Measurements from ENCODE around the gene AGL. TPM values are rescaled to one million over a fixed set of nuclear protein-coding genes. Genes with fewer than 3 reads are reported as not detected.

AGL gene
- total and polyA plus RNA-seq, 2 of the 4 experiments (the other 2 are of a cell fraction), result 2.4 to 7.0 TPM

DNA sequence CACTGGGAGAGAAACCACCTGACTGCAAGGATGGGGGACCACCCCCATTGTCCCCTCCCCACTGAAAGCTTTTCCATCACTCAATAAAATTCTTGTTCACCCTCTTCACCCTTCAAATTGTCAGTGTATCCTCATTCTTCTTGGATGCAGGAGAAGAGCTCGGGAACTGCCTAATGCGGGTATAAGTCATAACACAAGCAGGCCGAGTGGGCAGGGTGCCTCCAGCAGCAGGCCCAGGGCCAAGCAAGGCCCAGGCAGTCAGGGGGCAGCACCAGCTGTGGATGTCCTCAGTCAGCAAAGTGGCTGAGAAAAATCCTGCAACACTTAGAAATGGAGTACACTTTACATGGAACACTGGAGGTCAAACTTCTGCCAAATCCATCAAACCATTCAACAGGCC is 85.9 kb downstream of the AGL start:
- Histone ChIP-seq H3K9me3 (ENCODE audit: control insufficient read depth, insufficient read depth, low read length) (no peaks in the 10 kb centered on the region), H3K9me1 (ENCODE audit: insufficient read depth, low read length) (no peaks in the 10 kb centered on the region), H4K5ac (ENCODE audit: low read depth, low read length) (no peak overlapping the region), H3K56ac (ENCODE audit: extremely low read depth, insufficient read depth, low read length) (no peak overlapping the region), H2AFZ (replicated peaks; ENCODE audit: low read length, poor library complexity) (no peak overlapping the region), H2BK15ac (ENCODE audit: low read depth, low read length) (no peak overlapping the region), H3K14ac (replicated peaks; ENCODE audit: low read depth, low read length) (no peak overlapping the region), H3K4me3 (ENCODE audit: insufficient read depth, low read depth, low read length) (no peak overlapping the region), H2AK9ac (replicated peaks; ENCODE audit: low read depth, low read length, poor library complexity) (no peak overlapping the region), H3K36me3 (ENCODE audit: control insufficient read depth, insufficient read depth, low read length) (no peaks in the 10 kb centered on the region), H3K9ac (ENCODE audit: low read depth, low read length) (no peak overlapping the region), H4K20me1 (ENCODE audit: insufficient read depth, low read length) (no peaks in the 10 kb centered on the region), H3K27ac (ENCODE audit: insufficient read depth, low read length) (no peak overlapping the region), H3K4me1 (ENCODE audit: control insufficient read depth, insufficient read depth, low read length) (no peaks in the 10 kb centered on the region), H3K4me2 (ENCODE audit: low read depth, low read length) (no peak overlapping the region), H3K23ac (ENCODE audit: low read depth, low read length) (no peak overlapping the region), H4K8ac (ENCODE audit: low read depth in 2 of 2, low read length in 2 of 2) (no peak overlapping the region), H3K27me3 (ENCODE audit: control insufficient read depth, insufficient read depth, low read length) (peaks cover 4% of the 10 kb centered on the region; the same call in 1 of the 2 replicates), H2BK20ac (ENCODE audit: low read depth, low read length) (no peak overlapping the region), H3K18ac (ENCODE audit: low read depth, low read length) (no peak overlapping the region), H3K79me1 (ENCODE audit: low read depth in 1 of 2, low read length in 2 of 2) (no peaks in the 10 kb centered on the region), H2AK5ac (ENCODE audit: low read depth, low read length) (no peak overlapping the region), H4K91ac (ENCODE audit: insufficient read depth, low read depth, low read length) (no peak overlapping the region), H3K4ac (ENCODE audit: low read depth, low read length) (no peak overlapping the region), H2BK120ac (ENCODE audit: low read depth, low read length) (no peak overlapping the region), H2BK5ac (ENCODE audit: low read depth, low read length, poor library complexity, severe bottlenecking) (no peak overlapping the region)
- intact Hi-C loops (cut with micrococcal nuclease) (no loop called here), dilution Hi-C loops (cut with HindIII; ENCODE audit: low sequenced_read_pairs, unreplicated experiment) (no loop called here), in situ Hi-C loops (cut with MboI; ENCODE audit: low sequenced_read_pairs) (no loop called here)
- TF ChIP-seq MAFK (IDR thresholded peaks at IDR 0.05; ENCODE audit: low read depth, low read length), result no peak
- no peak for TF ChIP-seq FOS (IDR thresholded peaks at IDR 0.05; ENCODE audit: low read depth, low read length)
- TF ChIP-seq, protein P1, sequence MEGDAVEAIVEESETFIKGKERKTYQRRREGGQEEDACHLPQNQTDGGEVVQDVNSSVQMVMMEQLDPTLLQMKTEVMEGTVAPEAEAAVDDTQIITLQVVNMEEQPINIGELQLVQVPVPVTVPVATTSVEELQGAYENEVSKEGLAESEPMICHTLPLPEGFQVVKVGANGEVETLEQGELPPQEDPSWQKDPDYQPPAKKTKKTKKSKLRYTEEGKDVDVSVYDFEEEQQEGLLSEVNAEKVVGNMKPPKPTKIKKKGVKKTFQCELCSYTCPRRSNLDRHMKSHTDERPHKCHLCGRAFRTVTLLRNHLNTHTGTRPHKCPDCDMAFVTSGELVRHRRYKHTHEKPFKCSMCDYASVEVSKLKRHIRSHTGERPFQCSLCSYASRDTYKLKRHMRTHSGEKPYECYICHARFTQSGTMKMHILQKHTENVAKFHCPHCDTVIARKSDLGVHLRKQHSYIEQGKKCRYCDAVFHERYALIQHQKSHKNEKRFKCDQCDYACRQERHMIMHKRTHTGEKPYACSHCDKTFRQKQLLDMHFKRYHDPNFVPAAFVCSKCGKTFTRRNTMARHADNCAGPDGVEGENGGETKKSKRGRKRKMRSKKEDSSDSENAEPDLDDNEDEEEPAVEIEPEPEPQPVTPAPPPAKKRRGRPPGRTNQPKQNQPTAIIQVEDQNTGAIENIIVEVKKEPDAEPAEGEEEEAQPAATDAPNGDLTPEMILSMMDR (conservative IDR thresholded peaks at IDR 0.05; ENCODE audit: low read depth, low read length), result no peak
- TF ChIP-seq SMC3 (IDR thresholded peaks at IDR 0.05; ENCODE audit: low read depth, low read length), result no peak
- no peak for TF ChIP-seq RCOR1 (IDR thresholded peaks at IDR 0.05; ENCODE audit: insufficient replicate concordance, low read length)
- WGBS, 2 experiments (ENCODE audit: extremely low coverage in 2 of 2, insufficient read length in 1 of 2), result no CpG with 5 or more reads among the region's 3 CpGs
- ATAC-seq (ENCODE audit: low read depth), result no peak
- DNase-seq, result no peak
- ChIA-PET POLR2A (ENCODE audit: unreplicated experiment) (no interaction called here), CTCF (interaction anchor here (0.6 to 1.0 kb wide), 4 partner anchors 8 to 23 kb away, joined by 3 to 5 read pairs (median 4); no protein-coding TSS in a partner anchor)
- BruUV-seq (replicated peaks), result no TSS peak

Data from IMR-90 (cell line).